Prostate gland (tissue), 2 donors: ENCODE results near the gene PRKD2. TPM values are rescaled to one million over a fixed set of nuclear protein-coding genes. Genes with fewer than 3 reads are reported as not detected.

Source experiments
- DNase-seq: peaks from one replicate; pipeline ENCODE4 v3.0.0-alpha.2; 2019; ENCODE audit warnings: low spot score
- H3K27ac ChIP-seq, 2 donors: fragments of 200-600 bp; sonication (generic); 2 replicates each; pipeline ENCODE4 v1.5.1; 2017 to 2019
- H3K27me3 ChIP-seq: fragments of 200-600 bp; sonication (generic); replicated peaks from 2 replicates; pipeline ENCODE4 v1.5.1; 2019; ENCODE audit not compliant: insufficient read depth
- H3K36me3 ChIP-seq, 2 donors: fragments of 200-600 bp; sonication (generic); 1 replicate in 1 of 2; 2 replicates in 1 of 2; pipeline versions ENCODE4 v1.5.1 to v1.8.1; 2017 to 2019
- H3K4me1 ChIP-seq: fragments of 200-600 bp; sonication (generic); replicated peaks from 2 replicates; pipeline ENCODE4 v1.5.1; 2019
- H3K4me3 ChIP-seq, 2 donors: fragments of 200-600 bp; sonication (generic); 2 replicates each; pipeline ENCODE4 v1.5.1; 2017 to 2019
- H3K9me3 ChIP-seq: fragments of 200-600 bp; sonication (generic); 2 replicates; pipeline ENCODE4 v1.5.1; 2017
- CTCF ChIP-seq, 4 experiments: fragments of 200-600 bp in 2 of 4; fragments of 450-650 bp in 2 of 4; sonication (generic) in 2 of 4; IDR thresholded peaks; 1 replicate in 3 of 4; 2 replicates in 1 of 4; pipeline ENCODE4 v1.5.1; 2016 to 2019; ENCODE audit warnings: antibody characterized with exemption in 4 of 4, mild to moderate bottlenecking in 2 of 4, moderate library complexity in 2 of 4
- POLR2A ChIP-seq: fragments of 450-650 bp; IDR thresholded peaks from one replicate; pipeline ENCODE4 v1.6.1; 2016; ENCODE audit warnings: antibody characterized with exemption, mild to moderate bottlenecking
- POLR2AphosphoS5 ChIP-seq: sonication (generic); formaldehyde crosslinking; IDR thresholded peaks from one replicate; pipeline ENCODE4 v1.6.1; 2017; ENCODE audit warnings: antibody characterized with exemption
- WGBS: methylation state at CpG from one replicate; pipeline ENCODE4 v1.1.5; 2018; 5-methylcytosine and 5-hydroxymethylcytosine counted together
- intact Hi-C: fragments of 100-400 bp; cut with DNase I; formaldehyde crosslinking; loops from one replicate; pipeline ENCODE4 v1.14.2; 2022
- total RNA-seq, 2 donors: library from RNA; depleted of rRNA; stranded (reverse); fragments of >200 nt; gene quantifications; one replicate each; pipeline ENCODE4 v1.1.0, GENCODE V29; 2016

The PRKD2 gene
- total RNA-seq, 2 donors from 2014 or later: 38.9 to 41.8 TPM

GRCh38 chr19:46760363-46760762, 43.4 kb upstream of the PRKD2 start:
- Histone ChIP-seq H3K4me3 (no peak overlapping the region), H3K27me3 (no peaks in the 10 kb centered on the region), H3K27ac (peak overlapping the region; percentile 71 to 81), H3K9me3 (no peaks in the 10 kb centered on the region), H3K36me3 (no peaks in the 10 kb centered on the region), H3K4me1 (peaks cover 5% of the 10 kb centered on the region)
- WGBS: 92% methylated on average over 5 of the region's 5 CpGs
- no peak for DNase-seq
- no peak for TF ChIP-seq CTCF (IDR thresholded peaks at IDR 0.05)
- TF ChIP-seq POLR2AphosphoS5: no peak
- TF ChIP-seq POLR2A: no peak
- intact Hi-C loops: no loop called here

- WGBS: 24% methylated on average over 7 of the region's 7 CpGs
- DNase-seq: peak; percentile 64
- intact Hi-C loops: loop anchor here (5.0 kb wide), 1 partner anchor 232 kb away; no protein-coding TSS in a partner anchor
Measured at GRCh38 chr19:46759817-46760333, 43.0 kb upstream of the PRKD2 start.

DNA sequence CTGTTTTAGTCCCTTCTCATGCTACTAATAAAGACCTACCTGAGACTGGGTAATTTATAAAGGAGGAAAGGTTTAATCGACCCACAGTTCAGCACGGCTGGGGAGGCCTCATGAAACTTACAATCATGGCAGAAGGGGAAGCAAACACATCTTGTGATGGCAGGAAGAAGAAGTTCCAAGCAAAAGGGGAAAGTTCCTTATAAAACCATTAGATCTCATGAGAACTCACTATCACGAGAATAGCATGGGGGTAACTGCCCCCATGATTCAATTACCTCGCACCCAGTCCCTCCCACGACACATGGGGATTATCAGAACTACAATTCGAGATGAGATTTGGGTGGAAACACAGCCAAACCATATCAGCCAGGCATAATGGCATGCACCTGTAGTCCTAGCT, 42.3 kb upstream of the PRKD2 start:
- TF ChIP-seq POLR2AphosphoS5 (no peak), POLR2A (no peak), CTCF (IDR thresholded peaks at IDR 0.05) (no peak)
- Histone ChIP-seq H3K36me3 (no peaks in the 10 kb centered on the region), H3K27ac (peak overlapping the region; percentile 71 to 81), H3K4me1 (peaks cover 5% of the 10 kb centered on the region), H3K9me3 (no peaks in the 10 kb centered on the region), H3K4me3 (no peak overlapping the region), H3K27me3 (no peaks in the 10 kb centered on the region)
- intact Hi-C loops: loop anchor here (5.0 kb wide), 1 partner anchor 233 kb away; no protein-coding TSS in a partner anchor
- no peak for DNase-seq
- WGBS: 72% methylated on average over 6 of the region's 6 CpGs

More at GRCh38 chr19:46759817-46760333, 43.0 kb upstream of the PRKD2 start:
- Histone ChIP-seq H3K27ac (peak overlapping the region; percentile 71 to 81), H3K4me1 (peaks cover 5% of the 10 kb centered on the region), H3K9me3 (no peaks in the 10 kb centered on the region), H3K4me3 (no peak overlapping the region), H3K36me3 (no peaks in the 10 kb centered on the region), H3K27me3 (no peaks in the 10 kb centered on the region)
- no peak for TF ChIP-seq CTCF (IDR thresholded peaks at IDR 0.05)
- peak; percentile 89 for TF ChIP-seq POLR2AphosphoS5

GRCh38 chr19:46756544-46756888, 39.6 kb upstream of the PRKD2 start:
- no peaks in the 10 kb centered on the region for H3K36me3 ChIP-seq
- intact Hi-C loops: loop anchor here (2.0 to 5.0 kb wide), 3 partner anchors 30 to 236 kb away; no protein-coding TSS in a partner anchor
- DNase-seq: no peak
- no peaks in the 10 kb centered on the region for H3K4me1 ChIP-seq
- H3K27ac ChIP-seq: no peak overlapping the region
- 88% methylated on average over 30 of the region's 30 CpGs for WGBS
- no peaks in the 10 kb centered on the region for H3K9me3 ChIP-seq
- no peak for TF ChIP-seq CTCF (IDR thresholded peaks at IDR 0.05)
- no peak for TF ChIP-seq POLR2AphosphoS5
- TF ChIP-seq POLR2A: no peak
- H3K4me3 ChIP-seq: no peak overlapping the region
- H3K27me3 ChIP-seq: no peaks in the 10 kb centered on the region

DNA sequence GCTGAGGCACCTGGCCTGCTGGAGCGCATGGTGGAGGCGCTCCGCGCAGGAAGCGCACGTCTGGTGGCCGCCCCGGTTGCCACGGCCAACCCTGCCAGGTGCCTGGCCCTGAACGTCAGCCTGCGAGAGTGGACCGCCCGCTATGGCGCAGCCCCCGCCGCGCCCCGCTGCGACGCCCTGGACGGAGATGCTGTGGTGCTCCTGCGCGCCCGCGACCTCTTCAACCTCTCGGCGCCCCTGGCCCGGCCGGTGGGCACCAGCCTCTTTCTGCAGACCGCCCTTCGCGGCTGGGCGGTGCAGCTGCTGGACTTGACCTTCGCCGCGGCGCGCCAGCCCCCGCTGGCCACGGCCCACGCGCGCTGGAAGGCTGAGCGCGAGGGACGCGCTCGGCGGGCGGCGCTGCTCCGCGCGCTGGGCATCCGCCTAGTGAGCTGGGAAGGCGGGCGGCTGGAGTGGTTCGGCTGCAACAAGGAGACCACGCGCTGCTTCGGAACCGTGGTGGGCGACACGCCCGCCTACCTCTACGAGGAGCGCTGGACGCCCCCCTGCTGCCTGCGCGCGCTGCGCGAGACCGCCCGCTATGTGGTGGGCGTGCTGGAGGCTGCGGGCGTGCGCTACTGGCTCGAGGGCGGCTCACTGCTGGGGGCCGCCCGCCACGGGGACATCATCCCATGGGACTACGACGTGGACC, 39.1 kb upstream of the PRKD2 start:
- Histone ChIP-seq H3K27me3 (no peaks in the 10 kb centered on the region), H3K4me3 (no peak overlapping the region), H3K36me3 (no peaks in the 10 kb centered on the region), H3K4me1 (no peaks in the 10 kb centered on the region), H3K9me3 (no peaks in the 10 kb centered on the region), H3K27ac (no peak overlapping the region)
- no peak for DNase-seq
- intact Hi-C loops: loop anchor here (2.0 to 5.0 kb wide), 3 partner anchors 31 to 236 kb away; no protein-coding TSS in a partner anchor
- WGBS: 91% methylated on average over 86 of the region's 86 CpGs
- TF ChIP-seq POLR2AphosphoS5: no peak
